GM12892 (cell line): ENCODE data around the gene ATP5F1E.

Experiments
- DNase-seq: peaks from one replicate; pipeline ENCODE4 v3.0.0; 2011; ENCODE audit not compliant: insufficient read length
- FAIRE-seq: peaks from 2 replicates; lab custom pipeline; 2011; peaks lifted over from hg19 to GRCh38; lab: Jason Lieb, UNC
- POLR2A ChIP-seq: IDR thresholded peaks from 2 replicates; pipeline ENCODE4 v1.6.1; 2011; ENCODE audit warnings: low read depth, low read length, control low read depth
- POLR2AphosphoS5 ChIP-seq: IDR thresholded peaks from 2 replicates; pipeline ENCODE4 v1.6.1; 2011; ENCODE audit warnings: low read depth, low read length, control low read depth
- TAF1 ChIP-seq: IDR thresholded peaks from 2 replicates; pipeline ENCODE4 v1.6.1; 2011; ENCODE audit warnings: low read depth, mild to moderate bottlenecking, control low read depth, low read length, borderline replicate concordance

Gene ATP5F1E

GRCh38 chr20:59037386-59037785, 5.3 kb upstream of the ATP5F1E start:
- no peak for DNase-seq
- TF ChIP-seq TAF1 (no peak), POLR2AphosphoS5 (no peak), POLR2A (no peak)
- FAIRE-seq = no peak

GRCh38 chr20:59035381-59035780, 3.2 kb upstream of the ATP5F1E start:
- no peak for FAIRE-seq
- TF ChIP-seq TAF1 = no peak
- TF ChIP-seq POLR2A = no peak
- TF ChIP-seq POLR2AphosphoS5 = no peak
- DNase-seq = no peak

- no peak for FAIRE-seq
- DNase-seq = no peak
- TF ChIP-seq TAF1 = no peak
- TF ChIP-seq POLR2AphosphoS5 = no peak
- TF ChIP-seq POLR2A = no peak
These were observed 1.6 kb upstream of the ATP5F1E start for GRCh38 chr20:59033616-59034165.

GRCh38 chr20:59033093-59033492, 958 bp upstream of the ATP5F1E start:
- TF ChIP-seq POLR2A (no peak), TAF1 (no peak), POLR2AphosphoS5 (no peak)
- FAIRE-seq (no peak), DNase-seq (no peak)

- no peak for DNase-seq
- FAIRE-seq = no peak
- TF ChIP-seq POLR2AphosphoS5 (no peak), TAF1 (no peak), POLR2A (no peak)
These were observed 551 bp upstream of the ATP5F1E start for GRCh38 chr20:59032713-59033059.

GRCh38 chr20:59031564-59032022, 542 bp downstream of the ATP5F1E start:
- DNase-seq (no peak), FAIRE-seq (no peak)
- TF ChIP-seq TAF1 (no peak), POLR2A (no peak), POLR2AphosphoS5 (no peak)

GRCh38 chr20:59030911-59031563, 1.1 kb downstream of the ATP5F1E start:
- TF ChIP-seq TAF1 = no peak
- no peak for TF ChIP-seq POLR2A
- no peak for TF ChIP-seq POLR2AphosphoS5
- no peak for DNase-seq

GRCh38 chr20:59028812-59029211, 3.3 kb downstream of the ATP5F1E start:
- no peak for FAIRE-seq
- no peak for DNase-seq
- TF ChIP-seq POLR2AphosphoS5 (no peak), TAF1 (no peak), POLR2A (no peak)

More at GRCh38 chr20:59030911-59031563, 1.1 kb downstream of the ATP5F1E start:
- no peak for FAIRE-seq

GRCh38 chr20:59027741-59028320, 4.3 kb downstream of the ATP5F1E start:
- TF ChIP-seq POLR2AphosphoS5 (no peak), POLR2A (no peak), TAF1 (no peak)
- FAIRE-seq = no peak
- DNase-seq = no peak

- no peak for FAIRE-seq
- DNase-seq = no peak
- TF ChIP-seq POLR2A (no peak), TAF1 (no peak), POLR2AphosphoS5 (no peak)
These were observed 5.0 kb downstream of the ATP5F1E start for GRCh38 chr20:59026904-59027740.

GRCh38 chr20:59025511-59025910, 6.6 kb downstream of the ATP5F1E start:
- FAIRE-seq (no peak), DNase-seq (no peak)
- TF ChIP-seq TAF1 (no peak), POLR2A (no peak), POLR2AphosphoS5 (no peak)
